Measurements from ENCODE around the gene TCIRG1.
"Not testable (repeated sequence)": the region's sequence is repeated elsewhere in the genome, so short reads cannot be mapped to it uniquely, and the experiment has no call there.

TCIRG1 gene

DNA sequence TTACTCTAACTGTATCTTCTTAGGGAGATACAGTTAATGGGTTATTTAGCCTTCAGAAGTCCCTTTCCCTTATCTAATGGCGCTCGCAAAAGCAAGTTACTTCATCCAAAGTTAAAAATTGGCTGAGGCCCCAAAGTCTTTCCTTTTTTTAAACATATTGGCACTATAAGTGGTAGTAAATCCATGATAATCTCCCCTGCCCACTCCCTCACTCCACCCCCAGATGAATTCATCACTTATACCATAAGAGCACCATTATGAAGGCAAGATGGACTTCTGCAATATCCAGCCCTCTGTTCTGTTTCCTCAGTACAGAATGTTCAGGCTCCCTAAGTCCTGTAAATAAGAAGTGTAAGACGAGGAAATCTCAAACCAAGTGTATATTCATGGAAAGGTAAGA, 44.7 kb downstream of the TCIRG1 start:
- DNase-seq (ENCODE audit: low read depth in 2 of 2), result no peak

DNA sequence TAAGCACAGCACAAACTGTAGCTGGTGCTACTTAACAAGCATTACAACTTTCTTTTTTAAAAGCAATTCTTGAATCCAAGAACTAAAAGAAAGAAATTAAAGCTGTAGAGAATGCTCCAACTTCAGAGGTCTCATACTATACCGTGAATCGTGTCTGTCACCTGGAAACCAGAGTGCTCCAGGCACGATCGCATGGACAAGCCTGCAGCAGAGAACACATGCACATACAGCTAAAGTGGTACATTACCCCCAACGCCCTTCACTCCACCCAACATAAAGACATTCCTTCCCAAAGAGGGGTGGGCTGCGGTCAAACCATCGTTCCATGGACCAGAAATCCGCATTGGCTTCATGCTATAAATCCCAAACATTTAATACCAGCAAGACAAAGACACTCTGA, 50.9 kb downstream of the TCIRG1 start:
- DNase-seq (ENCODE audit: low read depth in 2 of 2), result no peak

DNA sequence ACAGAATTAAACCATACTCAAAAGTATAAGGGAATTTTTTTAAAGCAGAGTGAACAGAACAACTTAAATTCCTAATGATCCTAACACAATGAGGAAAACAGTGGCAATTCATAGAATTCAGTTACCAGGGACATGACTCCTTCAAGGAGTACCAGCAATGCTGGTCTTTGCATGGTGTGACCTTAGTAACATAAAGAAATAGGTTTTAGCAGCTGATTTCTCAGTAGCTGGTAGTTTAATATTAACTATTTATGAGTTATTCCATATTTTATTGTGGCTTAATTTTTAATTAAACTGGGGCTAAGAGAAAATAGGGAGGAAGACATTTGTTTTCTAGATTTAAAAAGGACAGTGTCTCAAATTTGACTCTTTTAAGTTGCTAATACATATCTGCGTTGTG, 51.5 kb downstream of the TCIRG1 start:
- DNase-seq (ENCODE audit: low read depth in 2 of 2), result no peak

DNA sequence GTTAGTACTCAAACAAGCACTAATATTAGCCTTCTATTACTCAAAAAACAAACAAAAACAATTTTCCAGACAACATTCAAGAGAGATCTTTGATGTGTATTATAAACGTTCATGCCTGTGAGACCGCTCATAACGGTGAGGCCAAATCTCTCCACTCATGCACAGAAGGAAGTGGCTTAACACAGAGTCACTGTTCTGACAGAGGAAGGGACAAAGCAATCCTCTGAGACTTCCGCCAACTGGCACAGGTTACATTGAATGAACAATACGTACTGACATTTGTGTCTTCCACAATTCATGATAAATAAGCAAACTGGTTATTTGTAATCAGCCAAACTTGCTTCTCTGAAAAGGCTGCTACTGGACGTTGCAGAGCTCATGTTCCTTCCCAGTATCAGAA, 51.9 kb downstream of the TCIRG1 start:
- no peak for DNase-seq (ENCODE audit: low read depth in 2 of 2)

DNA sequence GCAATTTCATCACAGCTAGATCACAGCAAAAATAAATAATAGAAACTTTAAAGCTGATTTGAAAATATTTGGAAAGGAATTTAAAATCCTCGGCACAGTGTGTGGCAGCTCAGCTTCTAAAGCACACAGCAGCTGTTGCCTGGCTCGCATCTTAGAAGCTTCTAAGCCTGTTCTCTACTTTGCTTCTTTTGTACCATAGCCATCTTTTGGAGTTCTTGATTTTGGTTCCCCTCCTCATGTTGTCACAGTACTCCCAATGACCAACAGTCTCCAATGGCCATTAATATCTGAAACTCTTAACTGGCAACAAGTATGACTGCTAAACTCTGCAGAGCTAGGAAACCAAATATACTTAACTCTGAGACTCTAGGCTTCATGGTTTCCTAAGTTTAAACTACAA, 53.6 kb downstream of the TCIRG1 start:
- no peak for DNase-seq (ENCODE audit: low read depth in 2 of 2)

DNA sequence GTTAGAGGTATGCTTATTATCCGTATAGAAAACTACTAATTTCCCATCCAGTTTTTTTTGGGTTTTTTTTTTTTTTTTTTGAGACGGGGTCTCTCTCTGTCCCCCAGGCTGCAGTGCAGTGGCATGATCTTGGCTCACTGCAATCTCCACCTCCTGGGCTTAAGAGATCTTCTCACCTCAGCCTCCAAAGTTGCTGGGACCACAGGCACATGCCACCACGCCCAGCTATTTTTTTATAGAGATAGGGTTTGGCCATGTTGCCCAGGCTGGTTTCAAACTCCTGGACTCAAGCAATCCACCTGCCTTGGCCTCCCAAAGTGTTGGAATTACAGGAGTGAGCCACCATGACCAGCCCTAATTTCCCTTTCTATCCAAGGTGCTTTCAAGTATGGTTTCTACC, 54.1 kb downstream of the TCIRG1 start:
- not testable (repeated sequence) for DNase-seq (ENCODE audit: low read depth in 2 of 2)

DNA sequence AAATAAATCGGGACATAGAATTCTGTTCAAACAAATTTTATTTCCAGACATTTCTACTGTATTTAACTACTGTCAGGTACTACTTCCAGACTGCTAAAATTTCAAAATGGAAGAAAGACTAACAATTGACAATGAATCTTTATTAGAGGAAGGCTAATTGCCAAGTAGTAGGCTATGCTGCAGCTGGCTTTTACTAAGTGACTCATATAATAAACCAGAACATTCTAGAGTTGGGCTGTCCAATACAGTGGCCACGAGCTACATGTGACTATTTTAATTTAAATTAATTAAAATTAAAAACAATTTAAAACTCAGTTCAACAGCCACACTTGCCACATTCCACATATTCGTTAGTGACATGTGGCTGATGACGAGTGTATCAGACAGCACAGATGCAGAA, 54.7 kb downstream of the TCIRG1 start:
- DNase-seq (ENCODE audit: low read depth in 2 of 2), result no peak

DNA sequence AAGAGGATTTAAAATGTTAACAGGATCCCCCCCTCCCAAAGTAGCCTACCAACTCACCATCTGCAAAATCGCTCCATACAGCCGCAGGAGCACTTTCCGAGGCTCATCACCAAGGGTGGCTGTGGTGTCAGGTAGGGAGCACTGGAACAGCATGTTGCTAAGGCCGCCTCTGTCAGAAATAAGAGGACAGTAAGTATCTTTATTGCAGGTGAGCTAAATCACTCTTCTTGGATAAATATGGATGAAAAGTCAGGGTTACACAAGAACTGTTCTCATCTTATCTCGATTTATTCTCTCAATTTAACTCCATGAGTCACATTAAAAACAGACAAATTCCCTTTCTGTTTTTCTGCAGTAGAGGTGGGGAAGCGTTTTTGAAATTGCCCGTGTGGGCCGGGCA, 58.1 kb downstream of the TCIRG1 start:
- DNase-seq (ENCODE audit: low read depth in 2 of 2), result no peak

DNA sequence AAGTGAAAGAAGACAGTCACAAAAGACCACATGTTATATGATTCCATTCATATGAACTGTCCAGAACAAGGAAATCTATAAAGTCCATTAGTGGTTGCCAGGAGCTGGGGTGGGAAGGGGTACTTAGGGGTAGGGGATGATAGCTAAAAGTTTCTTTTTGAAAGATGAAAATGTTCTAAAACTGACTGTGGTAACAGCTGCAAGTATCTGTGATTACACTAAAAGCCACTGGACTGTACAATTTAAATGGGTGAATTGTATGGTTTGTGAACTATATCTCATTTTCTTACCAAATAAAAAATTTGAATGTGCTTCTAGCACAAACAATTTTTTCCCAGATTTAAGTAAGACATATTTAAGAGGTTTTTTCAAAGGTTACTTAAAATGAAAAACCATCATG, 60.2 kb downstream of the TCIRG1 start:
- no peak for DNase-seq (ENCODE audit: low read depth in 2 of 2)

DNA sequence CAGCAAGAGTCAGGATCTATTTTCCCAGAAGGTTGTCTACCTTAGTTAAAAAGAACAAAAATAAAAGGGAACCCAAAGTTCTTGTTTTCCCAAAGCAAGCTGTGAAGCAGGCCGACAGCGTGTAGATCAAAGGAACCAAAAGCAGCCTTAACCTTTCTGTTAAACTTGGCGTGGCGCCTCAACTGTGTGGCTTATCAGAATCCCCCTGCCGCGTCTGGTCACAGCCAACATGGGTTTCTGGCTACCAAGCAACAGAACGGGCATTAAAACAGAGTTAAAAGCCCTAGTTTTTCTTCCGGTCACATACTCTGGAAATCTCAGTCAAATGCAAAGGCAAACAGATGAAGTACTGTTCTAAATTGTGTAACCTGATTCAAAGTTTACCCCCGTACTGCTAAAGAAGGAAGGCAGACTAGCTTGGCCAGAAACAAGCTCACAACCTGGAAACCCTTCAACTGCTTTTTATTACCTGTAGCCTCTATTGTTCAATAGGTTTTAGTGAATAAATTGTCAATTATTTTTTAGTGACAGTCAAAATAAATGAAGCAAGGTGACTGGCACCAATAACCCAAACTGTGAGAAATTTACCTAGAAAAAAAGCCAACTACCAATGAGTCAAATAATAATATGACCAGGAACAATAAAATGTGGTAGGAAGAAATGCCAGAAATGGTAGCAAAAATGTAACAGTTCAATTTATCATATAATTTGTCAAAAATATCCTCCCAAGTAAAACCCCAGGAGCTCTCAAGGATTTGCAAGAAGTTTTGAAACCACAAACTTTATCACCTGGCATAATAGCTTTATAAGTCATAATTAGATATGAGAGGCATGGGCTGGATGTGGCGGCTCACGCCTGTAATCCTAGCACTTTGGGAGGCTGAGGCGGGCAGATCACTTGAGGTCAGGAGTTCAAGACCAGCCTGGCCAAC, 60.9 kb downstream of the TCIRG1 start:
- DNase-seq (ENCODE audit: low read depth in 2 of 2), result no peak
